ENCODE measurements around the gene LRRC14B.
"Not testable (repeated sequence)": the region's sequence is repeated elsewhere in the genome, so short reads cannot be mapped to it uniquely, and the experiment has no call there.

LRRC14B gene

GRCh38 chr5:208449-209114 is 17.3 kb downstream of the LRRC14B start:
- DNase-seq = no peak

GRCh38 chr5:213803-214395 is 22.6 kb downstream of the LRRC14B start:
- no peak for DNase-seq

- not testable (repeated sequence) for DNase-seq
Measured at GRCh38 chr5:215256-215655, 24.0 kb downstream of the LRRC14B start.

GRCh38 chr5:216076-216475 is 24.8 kb downstream of the LRRC14B start:
- DNase-seq = not testable (repeated sequence)

GRCh38 chr5:217494-218456 is 26.5 kb downstream of the LRRC14B start, which contains the start of the genes CCDC127 and SDHA:
Gene CCDC127, minus strand, starts transcription at chr5:218153. Its CDS starts 1,304 bp downstream, at chr5:216849.
Gene SDHA, plus strand, starts transcription at chr5:218320. Its CDS starts 36 bp downstream, at chr5:218356.
- DNase-seq = peak; percentile 96

GRCh38 chr5:218457-219291 is 27.4 kb downstream of the LRRC14B start:
- peak; percentile 75 for DNase-seq

- DNase-seq = peak; percentile 28
Measured at GRCh38 chr5:219460-219863, 28.2 kb downstream of the LRRC14B start.

- no peak for DNase-seq
Measured at GRCh38 chr5:219991-220390, 28.7 kb downstream of the LRRC14B start.

- not testable (repeated sequence) for DNase-seq
Measured at GRCh38 chr5:222951-223715, 31.8 kb downstream of the LRRC14B start.

- no peak for DNase-seq
Measured at GRCh38 chr5:223791-224190, 32.5 kb downstream of the LRRC14B start.

GRCh38 chr5:225334-225733 is 34.0 kb downstream of the LRRC14B start:
- no peak for DNase-seq

- not testable (repeated sequence) for DNase-seq
Measured at GRCh38 chr5:227375-227774, 36.1 kb downstream of the LRRC14B start.

GRCh38 chr5:228886-229285 is 37.6 kb downstream of the LRRC14B start:
- DNase-seq = no peak

GRCh38 chr5:230711-231110 is 39.4 kb downstream of the LRRC14B start:
- no peak for DNase-seq

GRCh38 chr5:231661-232060 is 40.4 kb downstream of the LRRC14B start:
- no peak for DNase-seq

GRCh38 chr5:233426-233825 is 42.1 kb downstream of the LRRC14B start:
- not testable (repeated sequence) for DNase-seq

GRCh38 chr5:234450-234849 is 43.2 kb downstream of the LRRC14B start:
- no peak for DNase-seq

- not testable (repeated sequence) for DNase-seq
Measured at GRCh38 chr5:235527-235926, 44.2 kb downstream of the LRRC14B start.

- DNase-seq = not testable (repeated sequence)
Measured at GRCh38 chr5:237931-238330, 46.6 kb downstream of the LRRC14B start.

GRCh38 chr5:240550-240949 is 49.3 kb downstream of the LRRC14B start:
- DNase-seq = not testable (repeated sequence)

- not testable (repeated sequence) for DNase-seq
Measured at GRCh38 chr5:241045-241669, 49.9 kb downstream of the LRRC14B start.

Measured in retina (tissue), 1 donor.